ENCODE measurements around the gene TESMIN.

Gene TESMIN

DNA sequence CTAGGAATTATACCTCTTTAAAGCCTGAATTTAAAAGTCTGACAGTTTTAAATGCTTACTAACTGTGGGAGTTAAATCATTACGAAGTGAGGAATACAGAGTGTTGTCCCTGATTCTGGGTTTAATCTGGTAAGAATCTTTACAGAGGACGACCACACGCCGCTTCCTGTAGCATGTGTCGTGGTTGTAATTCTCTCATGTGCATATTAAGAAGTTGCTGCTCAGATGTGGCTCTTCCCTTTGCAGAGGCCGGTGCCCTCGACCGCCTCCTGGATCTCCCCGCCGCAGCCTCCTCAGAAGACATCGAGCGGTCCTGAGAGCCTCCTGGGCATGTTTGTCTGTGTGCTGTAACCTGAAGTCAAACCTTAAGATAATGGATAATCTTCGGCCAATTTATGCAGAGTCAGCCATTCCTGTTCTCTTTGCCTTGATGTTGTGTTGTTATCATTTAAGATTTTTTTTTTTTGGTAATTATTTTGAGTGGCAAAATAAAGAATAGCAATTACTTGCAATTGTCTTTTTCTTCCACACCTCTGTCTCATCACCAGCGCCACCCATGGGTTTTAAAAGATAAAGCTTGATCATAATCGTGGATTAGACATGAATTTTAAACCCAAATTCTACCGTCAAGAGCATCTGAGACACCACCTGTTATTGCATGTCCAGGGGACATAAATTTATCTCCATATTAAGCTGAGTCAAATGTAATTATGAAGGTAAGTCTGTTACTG lies 60.5 kb downstream of the TESMIN start:
- Mint-ChIP-seq H3K27me3 (ENCODE audit: low read depth) (peaks cover 64% of the 10 kb centered on the region), H3K4me3 (peak overlapping the region; percentile 5), H3K27ac (no peak overlapping the region), H3K4me1 (ENCODE audit: low read depth) (peaks cover 16% of the 10 kb centered on the region), H3K36me3 (ENCODE audit: low read depth) (no peaks in the 10 kb centered on the region), H3K9me3 (no peaks in the 10 kb centered on the region)
- DNase-seq (ENCODE audit: low spot score): no peak

DNA sequence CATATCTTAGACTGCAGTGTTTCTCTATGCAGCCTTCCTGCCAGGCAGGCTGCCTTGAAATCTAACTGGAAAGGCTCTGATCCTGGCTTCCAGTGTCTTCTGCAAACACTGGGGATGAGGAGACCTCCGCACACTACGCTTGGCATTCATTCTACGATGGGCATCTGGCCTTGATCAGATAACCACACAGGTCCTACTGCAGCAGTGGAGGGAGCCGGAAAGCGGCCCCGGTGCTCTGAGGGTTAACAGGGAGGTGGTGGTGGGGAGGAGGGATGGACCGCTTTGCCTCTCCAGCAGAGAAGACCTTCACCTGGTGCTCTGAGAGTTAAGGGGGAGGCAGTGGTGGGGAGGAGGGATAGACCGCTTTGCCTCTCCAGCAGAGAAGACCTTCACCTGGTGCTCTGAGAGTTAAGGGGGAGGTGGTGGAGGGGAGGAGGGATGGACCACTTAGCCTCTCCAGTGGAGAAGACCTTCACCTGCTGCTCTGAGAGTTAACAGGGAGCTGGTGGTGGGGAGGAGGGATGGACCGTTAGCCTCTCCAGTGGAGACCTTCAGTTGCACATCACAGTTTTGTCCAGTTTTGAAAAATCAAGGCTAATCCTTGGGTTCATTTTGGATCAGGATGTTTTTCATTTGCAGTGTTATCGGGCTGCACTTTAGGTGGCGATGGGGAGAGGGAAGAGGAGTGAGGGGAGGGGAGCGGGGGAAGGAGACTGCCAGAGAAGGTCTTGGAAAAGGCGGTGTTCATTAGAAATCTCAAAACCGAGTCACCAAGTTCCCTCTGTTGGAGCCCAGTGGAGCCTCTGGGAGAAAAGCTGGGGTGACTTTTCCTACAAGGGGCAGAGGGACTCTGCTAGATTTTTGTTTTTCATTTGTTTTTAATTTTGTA lies 61.3 kb downstream of the TESMIN start:
- no peaks in the 10 kb centered on the region for H3K36me3 Mint-ChIP-seq (ENCODE audit: low read depth)
- peaks cover 67% of the 10 kb centered on the region for H3K27me3 Mint-ChIP-seq (ENCODE audit: low read depth)
- H3K4me1 Mint-ChIP-seq (ENCODE audit: low read depth): peaks cover 16% of the 10 kb centered on the region
- no peak overlapping the region for H3K27ac Mint-ChIP-seq
- no peaks in the 10 kb centered on the region for H3K9me3 Mint-ChIP-seq
- H3K4me3 Mint-ChIP-seq: peak overlapping the region; percentile 37
- no peak for DNase-seq (ENCODE audit: low spot score)

DNA sequence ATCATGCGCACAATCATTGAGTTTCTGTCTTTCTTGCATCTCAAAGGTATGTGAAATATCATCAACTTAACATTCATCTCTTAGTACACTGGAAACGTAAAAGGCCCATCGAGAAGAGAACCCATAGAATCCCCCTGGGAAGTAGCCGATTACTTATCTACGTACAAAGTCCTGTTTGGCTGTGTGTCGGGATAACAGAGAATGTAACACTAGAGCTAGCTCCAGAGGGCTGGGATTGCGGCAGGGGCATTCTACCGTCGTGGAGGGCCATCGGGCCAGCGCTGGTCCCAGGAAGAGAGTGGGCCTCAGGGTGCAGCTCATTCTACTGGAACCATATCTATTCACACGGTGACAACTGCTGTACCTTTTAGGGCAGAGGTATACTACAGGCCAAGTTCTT lies 62.4 kb downstream of the TESMIN start:
- H3K4me3 Mint-ChIP-seq: no peak overlapping the region
- DNase-seq (ENCODE audit: low spot score): no peak
- H3K4me1 Mint-ChIP-seq (ENCODE audit: low read depth): peaks cover 16% of the 10 kb centered on the region
- H3K27me3 Mint-ChIP-seq (ENCODE audit: low read depth): peaks cover 60% of the 10 kb centered on the region
- no peaks in the 10 kb centered on the region for H3K9me3 Mint-ChIP-seq
- no peaks in the 10 kb centered on the region for H3K36me3 Mint-ChIP-seq (ENCODE audit: low read depth)
- H3K27ac Mint-ChIP-seq: no peak overlapping the region

DNA sequence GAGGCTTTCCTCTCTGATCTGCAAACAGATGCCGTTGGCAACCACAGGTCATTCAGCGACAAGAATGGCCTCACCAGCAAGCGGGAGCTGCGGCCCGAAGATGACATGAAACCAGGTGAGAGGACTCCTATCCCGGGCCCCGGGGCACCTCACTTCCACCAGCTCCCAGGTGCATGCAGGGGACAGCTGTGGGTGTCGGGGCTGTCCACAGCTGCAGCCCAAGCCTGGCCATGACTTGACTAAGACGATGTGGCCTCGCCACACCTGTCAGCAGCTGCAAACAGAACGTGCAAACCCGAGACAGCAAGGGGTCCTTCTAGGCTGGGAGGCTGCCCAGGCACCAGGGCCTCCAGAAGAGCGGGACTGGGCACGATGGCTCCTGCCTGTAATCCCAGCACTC lies 63.3 kb downstream of the TESMIN start:
- Mint-ChIP-seq H3K27me3 (ENCODE audit: low read depth) (peaks cover 64% of the 10 kb centered on the region), H3K9me3 (no peaks in the 10 kb centered on the region), H3K36me3 (ENCODE audit: low read depth) (no peaks in the 10 kb centered on the region), H3K4me1 (ENCODE audit: low read depth) (peaks cover 16% of the 10 kb centered on the region), H3K27ac (no peak overlapping the region), H3K4me3 (no peak overlapping the region)
- DNase-seq (ENCODE audit: low spot score): no peak

DNA sequence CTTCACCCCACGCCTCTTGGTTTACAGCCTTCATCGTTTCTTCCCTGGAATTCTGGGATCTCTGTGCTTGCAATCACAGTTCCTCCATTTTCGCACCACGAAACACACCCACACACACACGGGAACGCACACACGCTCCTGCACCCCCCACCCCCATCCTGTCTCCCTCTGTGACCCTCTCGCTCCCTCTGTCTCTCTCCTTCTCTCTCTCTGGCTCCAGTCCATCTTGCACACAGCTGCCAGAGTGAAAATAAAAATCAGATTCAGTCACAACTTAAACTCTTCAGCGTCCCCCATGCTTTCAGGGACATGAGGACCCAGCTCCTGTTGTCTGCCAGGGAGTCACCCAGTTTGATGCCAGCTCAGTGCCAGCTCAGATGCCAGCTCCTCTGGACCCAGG lies 64.0 kb downstream of the TESMIN start:
- no peak for DNase-seq (ENCODE audit: low spot score)
- no peak overlapping the region for H3K4me3 Mint-ChIP-seq
- no peak overlapping the region for H3K27ac Mint-ChIP-seq
- peaks cover 70% of the 10 kb centered on the region for H3K27me3 Mint-ChIP-seq (ENCODE audit: low read depth)
- H3K9me3 Mint-ChIP-seq: no peaks in the 10 kb centered on the region
- peaks cover 16% of the 10 kb centered on the region for H3K4me1 Mint-ChIP-seq (ENCODE audit: low read depth)
- no peaks in the 10 kb centered on the region for H3K36me3 Mint-ChIP-seq (ENCODE audit: low read depth)

DNA sequence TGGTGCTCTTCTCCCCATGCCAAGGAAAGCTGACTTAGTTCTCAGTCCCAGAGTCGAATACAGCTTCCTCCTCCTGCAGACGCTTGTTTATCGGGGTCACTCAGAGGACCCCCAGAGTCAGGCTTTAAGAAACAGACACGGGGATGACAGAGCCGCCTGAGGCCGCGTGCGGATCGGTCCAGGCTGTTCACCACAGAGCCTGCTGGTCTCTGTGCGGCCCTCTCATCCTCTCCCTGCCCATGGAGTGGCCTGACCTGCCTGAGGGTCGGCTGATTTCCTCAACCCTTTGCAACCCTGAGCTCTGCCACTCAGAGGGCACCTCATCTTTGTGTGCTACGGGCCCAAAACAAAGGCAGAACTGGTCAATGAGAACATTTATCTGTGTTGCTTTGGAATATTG lies 64.8 kb downstream of the TESMIN start:
- H3K27me3 Mint-ChIP-seq (ENCODE audit: low read depth): peaks cover 77% of the 10 kb centered on the region

DNA sequence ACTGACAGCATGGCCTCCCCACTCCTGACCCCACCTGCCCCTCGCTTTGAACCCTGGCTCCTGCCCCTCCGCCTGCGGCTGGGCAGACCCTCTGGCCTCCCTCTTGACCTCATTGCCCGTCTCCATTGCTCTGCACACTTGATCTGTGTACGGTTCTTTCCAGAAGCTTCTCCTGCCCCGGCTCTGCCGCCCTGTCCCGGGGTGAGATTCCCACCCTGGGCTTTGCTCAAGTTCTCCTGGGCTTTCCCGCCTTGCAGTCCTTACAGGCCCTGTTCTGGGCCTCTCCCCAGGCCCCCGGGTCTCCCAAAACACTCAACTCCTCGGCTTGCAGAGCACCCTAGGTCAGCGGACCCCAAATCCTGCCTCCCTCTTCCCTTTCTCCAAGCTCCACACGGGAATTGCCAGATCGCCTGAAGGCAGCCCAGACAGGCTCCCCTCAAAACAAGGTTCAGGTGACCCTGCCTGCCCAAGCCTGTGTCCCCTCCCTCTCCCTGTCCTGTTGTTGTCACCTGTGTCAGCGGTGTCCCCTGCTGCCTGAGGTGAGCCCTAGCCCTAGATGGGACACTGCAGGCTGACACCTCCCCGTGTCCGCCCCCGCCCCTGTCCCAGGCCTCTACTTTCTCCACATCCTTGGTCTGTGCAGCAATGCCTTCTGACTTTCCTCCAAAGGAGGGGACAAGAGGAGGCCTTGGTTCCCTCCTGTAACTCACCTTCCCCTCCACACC lies 65.5 kb downstream of the TESMIN start:
- no peak overlapping the region for H3K4me3 Mint-ChIP-seq

More for the DNA sequence above, 64.8 kb downstream of the TESMIN start:
- Mint-ChIP-seq H3K9me3 (no peaks in the 10 kb centered on the region), H3K27ac (no peak overlapping the region), H3K4me1 (ENCODE audit: low read depth) (peaks cover 15% of the 10 kb centered on the region), H3K4me3 (no peak overlapping the region), H3K36me3 (ENCODE audit: low read depth) (no peaks in the 10 kb centered on the region)
- no peak for DNase-seq (ENCODE audit: low spot score)

DNA sequence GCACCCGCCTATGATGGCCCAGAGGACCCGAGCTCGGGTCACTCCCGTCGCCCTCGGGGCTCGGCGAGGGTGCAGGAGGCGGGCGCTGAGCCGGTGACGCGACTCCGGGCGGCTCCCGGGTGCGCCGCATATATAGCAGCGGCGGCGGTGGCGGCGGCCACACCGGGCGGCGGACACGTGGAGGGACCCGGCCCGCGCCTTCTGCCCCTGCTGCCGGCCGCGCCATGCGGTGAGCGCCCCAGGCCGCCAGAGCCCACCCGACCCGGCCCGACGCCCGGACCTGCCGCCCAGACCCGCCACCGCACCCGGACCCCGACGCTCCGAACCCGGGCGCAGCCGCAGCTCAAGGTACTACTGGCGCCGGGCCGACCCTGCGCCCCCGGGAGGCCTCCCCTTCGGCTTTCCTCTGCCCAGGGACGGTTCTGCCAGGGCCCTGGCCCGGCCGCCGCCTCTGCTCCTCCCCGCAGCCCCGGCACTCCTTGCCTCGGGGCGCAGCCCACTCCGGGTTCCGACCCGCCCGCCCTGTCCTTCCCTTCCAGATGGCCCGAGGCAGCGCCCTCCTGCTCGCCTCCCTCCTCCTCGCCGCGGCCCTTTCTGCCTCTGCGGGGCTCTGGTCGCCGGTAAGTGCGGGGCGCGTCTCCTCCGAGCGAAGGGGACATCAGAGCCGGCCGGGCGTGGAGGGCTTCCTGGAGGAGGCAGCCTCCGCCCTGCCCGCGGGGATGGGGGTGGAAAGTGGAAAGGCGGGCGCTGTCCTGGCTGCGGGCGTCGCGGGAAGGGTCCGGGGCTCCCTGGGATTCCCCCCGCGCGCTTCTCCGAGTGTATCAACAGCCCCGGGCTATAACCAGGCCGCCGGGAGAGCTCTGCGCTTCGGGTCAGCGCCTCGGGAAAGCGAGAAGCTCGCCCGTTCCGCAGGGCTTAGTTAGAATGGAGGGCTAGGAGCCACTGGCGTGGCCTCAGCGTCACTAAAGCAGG lies 66.6 kb downstream of the TESMIN start, which contains the start of gene GAL:
Gene GAL (plus strand): TSS at position 160 of the 972 bp plus-strand sequence. CDS start 380 bp downstream, at position 540.
- Mint-ChIP-seq H3K27ac (no peak within 1 kb of the TSS), H3K36me3 (ENCODE audit: low read depth) (no peaks in the 10 kb centered on the region), H3K4me1 (ENCODE audit: low read depth) (no peaks in the 10 kb centered on the region), H3K4me3 (no peak within 1 kb of the TSS), H3K9me3 (no peaks in the 10 kb centered on the region), H3K27me3 (ENCODE audit: low read depth) (peaks cover 63% of the 10 kb centered on the region)
- no peak for DNase-seq (ENCODE audit: low spot score)

More for the DNA sequence above, 65.5 kb downstream of the TESMIN start:
- no peak overlapping the region for H3K27ac Mint-ChIP-seq
- H3K27me3 Mint-ChIP-seq (ENCODE audit: low read depth): peaks cover 73% of the 10 kb centered on the region
- H3K36me3 Mint-ChIP-seq (ENCODE audit: low read depth): no peaks in the 10 kb centered on the region
- H3K9me3 Mint-ChIP-seq: no peaks in the 10 kb centered on the region
- no peak for DNase-seq (ENCODE audit: low spot score)
- H3K4me1 Mint-ChIP-seq (ENCODE audit: low read depth): peaks cover 9% of the 10 kb centered on the region

DNA sequence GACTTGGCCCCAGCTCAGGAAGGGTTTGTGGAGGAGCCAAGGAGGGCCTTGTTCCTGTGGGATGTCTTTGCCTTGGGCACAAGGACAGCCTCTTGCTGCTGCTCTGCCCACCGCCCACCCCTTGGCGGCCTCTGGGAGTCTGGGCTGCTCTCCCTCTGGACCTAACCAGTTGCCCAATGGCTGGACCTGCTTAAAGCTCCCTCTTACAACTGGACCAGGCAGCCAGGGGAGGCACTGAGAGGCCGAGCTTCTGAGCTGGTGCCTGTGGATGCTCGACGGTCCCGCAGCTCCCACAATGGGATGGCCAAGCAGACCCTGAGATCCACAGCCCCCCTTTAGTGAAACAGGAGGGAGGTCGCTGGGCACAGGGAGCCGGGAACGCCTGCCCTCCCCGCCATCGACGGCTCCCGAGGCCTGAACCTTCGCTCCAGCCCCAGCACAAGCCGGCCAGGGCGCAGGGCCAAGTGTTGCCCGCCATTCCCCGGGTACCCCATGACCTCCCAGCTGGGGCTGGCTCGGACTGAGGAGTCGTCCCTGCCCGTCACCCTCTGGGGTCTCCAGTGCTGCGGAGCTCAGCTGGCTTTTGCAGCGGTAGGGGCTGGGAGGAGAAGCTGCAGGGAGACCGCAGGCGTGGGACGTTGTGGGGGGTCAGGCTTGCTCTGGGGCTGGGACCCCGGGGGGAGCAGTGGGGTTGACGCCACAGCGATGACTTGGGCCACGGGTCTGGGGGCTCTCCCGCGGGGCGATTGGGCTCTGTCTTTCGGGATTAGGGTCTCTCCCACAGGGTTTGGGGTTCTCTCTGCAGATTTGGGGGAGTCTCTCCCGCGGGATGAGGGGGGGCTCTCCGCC lies 67.6 kb downstream of the TESMIN start:
- H3K27ac Mint-ChIP-seq: no peak overlapping the region
- no peaks in the 10 kb centered on the region for H3K36me3 Mint-ChIP-seq (ENCODE audit: low read depth)
- H3K27me3 Mint-ChIP-seq (ENCODE audit: low read depth): peaks cover 55% of the 10 kb centered on the region
- no peaks in the 10 kb centered on the region for H3K9me3 Mint-ChIP-seq
- H3K4me1 Mint-ChIP-seq (ENCODE audit: low read depth): no peaks in the 10 kb centered on the region
- H3K4me3 Mint-ChIP-seq: no peak overlapping the region
- DNase-seq (ENCODE audit: low spot score): no peak

DNA sequence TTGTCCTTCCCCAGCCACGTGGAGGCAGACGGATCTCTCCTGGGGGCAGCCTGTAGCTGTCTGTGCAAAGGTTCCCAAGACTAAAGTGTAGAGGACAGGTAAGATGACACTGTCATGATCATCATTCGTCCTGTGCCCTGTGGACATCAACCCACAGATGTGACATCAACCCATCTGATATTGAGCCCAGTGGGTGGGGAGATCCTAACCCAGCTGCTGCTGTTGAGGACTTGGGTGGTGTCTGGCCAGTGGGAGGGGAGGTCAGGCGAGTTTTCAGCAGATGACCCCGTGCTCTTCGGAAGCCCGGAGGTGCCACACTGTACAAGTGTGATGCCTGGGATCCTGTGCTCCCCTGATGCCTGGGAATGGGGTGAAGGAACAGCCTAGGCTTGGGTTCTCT lies 68.2 kb downstream of the TESMIN start:
- H3K4me3 Mint-ChIP-seq: no peak overlapping the region
- no peak for DNase-seq (ENCODE audit: low spot score)
- no peaks in the 10 kb centered on the region for H3K36me3 Mint-ChIP-seq (ENCODE audit: low read depth)
- H3K27me3 Mint-ChIP-seq (ENCODE audit: low read depth): peaks cover 50% of the 10 kb centered on the region
- no peaks in the 10 kb centered on the region for H3K9me3 Mint-ChIP-seq
- H3K4me1 Mint-ChIP-seq (ENCODE audit: low read depth): no peaks in the 10 kb centered on the region
- H3K27ac Mint-ChIP-seq: no peak overlapping the region

DNA sequence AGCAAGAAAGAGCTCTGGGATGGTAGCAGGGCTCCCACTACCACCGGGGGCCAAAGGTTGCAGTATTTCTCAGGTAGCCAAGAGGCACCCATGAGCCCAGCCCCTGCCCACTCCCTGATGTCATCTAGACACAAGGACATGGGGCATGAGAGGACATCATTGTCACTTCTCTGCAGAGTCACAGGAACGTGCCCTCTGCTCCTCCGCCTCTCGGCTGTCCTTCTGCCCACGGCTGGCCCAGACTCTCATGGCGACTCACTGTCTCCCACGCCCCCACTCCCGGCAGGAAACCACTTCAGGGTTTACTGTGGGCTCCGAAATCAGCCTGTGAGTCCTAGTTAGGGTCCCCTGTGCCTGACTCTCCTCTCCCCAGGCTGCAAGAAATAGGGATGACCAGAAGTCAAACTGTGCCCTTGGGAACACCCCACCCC lies 68.8 kb downstream of the TESMIN start:
- Mint-ChIP-seq H3K36me3 (ENCODE audit: low read depth) (no peaks in the 10 kb centered on the region), H3K4me1 (ENCODE audit: low read depth) (no peaks in the 10 kb centered on the region), H3K27me3 (ENCODE audit: low read depth) (peaks cover 45% of the 10 kb centered on the region), H3K4me3 (no peak overlapping the region), H3K27ac (no peak overlapping the region), H3K9me3 (no peaks in the 10 kb centered on the region)
- peak; percentile 23 for DNase-seq (ENCODE audit: low spot score)

DNA sequence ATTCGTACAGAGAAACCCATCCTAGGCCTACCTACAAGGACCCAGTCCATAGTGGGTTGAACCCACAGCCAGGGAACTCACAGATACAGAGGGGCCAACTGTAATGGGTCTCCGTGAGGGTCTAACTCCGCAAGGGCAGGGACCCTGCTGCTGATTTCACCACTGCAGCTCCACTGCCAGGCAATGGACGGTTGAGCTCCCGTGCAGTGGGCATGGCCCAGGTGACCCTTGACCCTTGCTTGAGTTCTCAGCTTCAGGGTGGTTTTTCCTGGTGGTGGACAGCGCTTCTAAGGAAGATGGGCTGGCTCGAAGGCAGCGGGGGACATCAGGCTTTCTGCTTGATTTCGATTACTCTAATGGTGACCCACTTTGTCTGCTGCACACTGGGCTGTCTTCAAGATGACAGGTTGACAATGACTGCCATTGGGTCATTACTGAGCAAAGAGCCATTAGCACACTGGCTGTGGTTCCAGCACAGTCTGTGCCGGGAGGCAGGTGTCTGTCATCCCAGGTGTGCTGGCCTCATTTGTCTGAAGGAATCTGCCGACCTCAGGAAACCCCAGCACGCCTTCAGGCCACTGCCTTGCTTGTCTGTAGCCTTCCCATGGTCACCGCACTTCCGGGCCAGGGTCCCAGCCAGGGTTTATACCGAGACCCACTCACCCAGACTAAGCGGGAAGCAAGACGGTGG lies 70.6 kb downstream of the TESMIN start:
- no peaks in the 10 kb centered on the region for H3K4me1 Mint-ChIP-seq (ENCODE audit: low read depth)
- H3K9me3 Mint-ChIP-seq: no peaks in the 10 kb centered on the region
- no peaks in the 10 kb centered on the region for H3K36me3 Mint-ChIP-seq (ENCODE audit: low read depth)
- peaks cover 27% of the 10 kb centered on the region for H3K27me3 Mint-ChIP-seq (ENCODE audit: low read depth)
- DNase-seq (ENCODE audit: low spot score): no peak
- H3K27ac Mint-ChIP-seq: no peak overlapping the region
- H3K4me3 Mint-ChIP-seq: no peak overlapping the region
